Keratinocyte (primary cell): ENCODE measurements around the gene ZNF628. TPM values are rescaled to one million over a fixed set of nuclear protein-coding genes. Genes with fewer than 3 reads are reported as not detected.

ENCODE experiments used
- DNase-seq: peaks from one replicate; pipeline ENCODE4 v3.0.0-alpha.2; 2011; ENCODE audit warnings: low read depth, missing footprints, low spot score
- FAIRE-seq: peaks from 2 replicates; lab custom pipeline; 2011; peaks lifted over from hg19 to GRCh38; lab: Jason Lieb, UNC
- H2AFZ ChIP-seq: 2 replicates; pipeline ENCODE4 v1.6.0; 2012; ENCODE audit warnings: low read length, control low read depth, inconsistent platforms; ENCODE audit not compliant: control insufficient read depth
- H3K27ac ChIP-seq: 2 replicates; pipeline ENCODE4 v1.5.1; 2011; ENCODE audit warnings: low read length; ENCODE audit not compliant: control insufficient read depth, insufficient read depth
- H3K27me3 ChIP-seq: 3 replicates; pipeline ENCODE4 v1.6.0; 2011; ENCODE audit warnings: low read length; ENCODE audit not compliant: control insufficient read depth, insufficient read depth; ENCODE audit errors: extremely low read depth
- H3K36me3 ChIP-seq, 2 experiments: 2 replicates in 1 of 2; 3 replicates in 1 of 2; pipeline ENCODE4 v1.5.1; 2011; ENCODE audit warnings: low read length in 2 of 2, mild to moderate bottlenecking in 1 of 2; ENCODE audit not compliant: control insufficient read depth in 2 of 2, insufficient read depth in 2 of 2; ENCODE audit errors: extremely low read depth in 1 of 2
- H3K4me1 ChIP-seq: 3 replicates; pipeline ENCODE4 v1.5.1; 2011; ENCODE audit warnings: low read length; ENCODE audit not compliant: control insufficient read depth, insufficient read depth; ENCODE audit errors: extremely low read depth
- H3K4me2 ChIP-seq: 3 replicates; pipeline ENCODE4 v1.6.0; 2011; ENCODE audit warnings: low read depth, low read length; ENCODE audit not compliant: control insufficient read depth, insufficient read depth; ENCODE audit errors: extremely low read depth
- H3K4me3 ChIP-seq, 3 experiments: fragments of 200-600 bp in 1 of 3; sonication (generic) in 1 of 3; 2 replicates in 2 of 3; 3 replicates in 1 of 3; pipeline ENCODE4 v1.5.1; 2011 to 2016; ENCODE audit warnings: low read length in 3 of 3, mild to moderate bottlenecking in 3 of 3, control low read depth in 2 of 3, inconsistent platforms in 1 of 3, low read depth in 1 of 3, mixed read lengths in 1 of 3, mixed run types in 1 of 3, moderate library complexity in 1 of 3; ENCODE audit not compliant: control insufficient read depth in 2 of 3, insufficient read depth in 2 of 3; ENCODE audit errors: extremely low read depth in 1 of 3
- H3K79me2 ChIP-seq: 2 replicates; pipeline ENCODE4 v1.6.0; 2012; ENCODE audit warnings: low read length; ENCODE audit not compliant: control insufficient read depth, insufficient read depth
- H3K9ac ChIP-seq: 3 replicates; pipeline ENCODE4 v1.6.0; 2011; ENCODE audit warnings: low read length; ENCODE audit not compliant: control insufficient read depth, insufficient read depth; ENCODE audit errors: extremely low read depth
- H3K9me1 ChIP-seq: 3 replicates; pipeline ENCODE4 v1.6.0; 2011; ENCODE audit warnings: low read length; ENCODE audit not compliant: control insufficient read depth, insufficient read depth; ENCODE audit errors: extremely low read depth
- H3K9me3 ChIP-seq: 2 replicates; pipeline ENCODE4 v1.5.1; 2012; ENCODE audit warnings: low read depth, low read length; ENCODE audit not compliant: control insufficient read depth
- H4K20me1 ChIP-seq: 3 replicates; pipeline ENCODE4 v1.6.0; 2011; ENCODE audit warnings: low read length; ENCODE audit not compliant: control insufficient read depth, insufficient read depth; ENCODE audit errors: extremely low read depth
- EZH2 ChIP-seq: IDR thresholded peaks from one replicate; pipeline ENCODE4 v1.6.1; 2012; ENCODE audit warnings: inconsistent platforms, mild to moderate bottlenecking, low read length, moderate library complexity
- dilution Hi-C: fragments of 300-500 bp; cut with MboI; formaldehyde crosslinking; loops from one replicate; pipeline ENCODE4 v1.7.0; 2020; ENCODE audit warnings: low sequenced_read_pairs; ENCODE audit not compliant: extremely low pct_ligation_motif_present
- polyA plus RNA-seq, 5 experiments: library from polyadenylated mRNA; depleted of rRNA in 3 of 5; stranded (reverse) in 3 of 5; stranded (forward) in 1 of 5; unstranded in 1 of 5; fragments of >200 nt; gene quantifications; 1 replicate in 1 of 5; 2 replicates in 3 of 5; 3 replicates in 1 of 5; pipeline versions ENCODE4 v1.2.1 to v1.2.3, GENCODE V29; 2011 to 2012; ENCODE audit warnings: missing spikeins in 2 of 5, low read depth in 1 of 5, low replicate concordance in 1 of 5
- TF ChIP-seq, protein P1 (sequence below), 3 experiments: IDR thresholded peaks in 1 of 3; conservative IDR thresholded peaks in 1 of 3; optimal IDR thresholded peaks in 1 of 3; 2 replicates in 2 of 3; 3 replicates in 1 of 3; pipeline versions ENCODE3 to v1.5.1; 2011; ENCODE audit warnings: low read length in 3 of 3, mild to moderate bottlenecking in 3 of 3, moderate library complexity in 2 of 3, control low read depth in 1 of 3, inconsistent platforms in 1 of 3; ENCODE audit not compliant: insufficient read depth in 2 of 3; ENCODE audit errors: extremely low read depth in 1 of 3

Gene ZNF628
- polyA plus RNA-seq, 1 donor (not counting 4 experiments of a cell fraction or from before 2014, with no cell fraction given) = 0.22 TPM

DNA sequence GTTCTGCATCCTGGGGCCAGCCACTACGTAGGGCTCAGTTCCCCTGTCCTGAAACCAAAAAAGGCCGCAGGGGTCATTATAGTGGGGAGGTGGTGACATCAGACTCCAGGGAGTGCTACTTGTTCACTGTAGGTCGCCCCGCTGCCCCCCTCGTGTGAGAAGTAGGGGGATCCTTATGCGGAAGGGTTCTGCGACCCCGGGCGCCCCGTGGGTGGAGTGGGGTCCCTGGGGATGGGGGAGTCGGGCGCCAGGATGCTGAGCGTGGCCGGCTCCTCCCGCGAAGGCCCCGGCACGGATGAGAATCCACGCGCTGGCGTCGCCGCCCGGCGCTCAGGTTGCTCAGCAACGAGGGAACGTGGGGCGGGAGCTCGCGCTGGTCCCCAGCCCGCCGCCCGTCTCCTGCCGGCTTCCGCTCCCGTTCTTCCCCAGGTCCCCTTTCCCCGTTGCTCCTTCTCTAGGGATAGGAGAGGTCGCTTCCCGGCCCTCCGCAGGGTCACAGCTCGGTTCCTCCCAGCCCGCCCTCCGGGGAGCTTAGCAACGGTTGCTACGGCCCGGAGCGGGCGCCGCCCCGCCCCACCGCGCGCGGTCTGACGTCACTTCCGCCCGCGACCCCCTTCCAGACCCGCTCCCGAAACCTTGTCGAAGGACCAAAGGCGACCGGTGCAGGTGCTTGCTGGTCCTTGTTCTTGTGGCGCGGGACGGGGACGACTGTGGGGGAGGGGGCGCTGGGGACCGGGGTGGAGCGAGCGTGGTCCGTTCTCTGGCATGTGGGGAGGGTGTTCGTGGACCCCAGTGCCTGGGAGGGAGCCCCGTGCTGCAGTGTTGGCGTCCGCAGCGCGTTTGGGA lies 8.4 kb downstream of the ZNF628 start, which contains the start of gene NAT14:
NAT14 (plus strand) TSS at position 596 of the 846 bp plus-strand sequence. CDS start 521 bp downstream, outside the sequence.
- Histone ChIP-seq H3K4me3 (peak within 1 kb of the TSS; percentile 60 to 76 (median 74)), H3K79me2 (no peaks in the 10 kb centered on the region), H4K20me1 (no peaks in the 10 kb centered on the region), H2AFZ (peak within 1 kb of the TSS; percentile 78), H3K4me1 (peaks cover 27% of the 10 kb centered on the region), H3K27me3 (no peaks in the 10 kb centered on the region), H3K9ac (peak within 1 kb of the TSS; percentile 76), H3K9me3 (no peaks in the 10 kb centered on the region), H3K27ac (peak within 1 kb of the TSS; percentile 53), H3K9me1 (peaks cover 3% of the 10 kb centered on the region), H3K4me2 (peak within 1 kb of the TSS; percentile 85), H3K36me3 (peaks cover 0 to 5% of the 10 kb centered on the region in 2 experiments)
- TF ChIP-seq, protein P1, sequence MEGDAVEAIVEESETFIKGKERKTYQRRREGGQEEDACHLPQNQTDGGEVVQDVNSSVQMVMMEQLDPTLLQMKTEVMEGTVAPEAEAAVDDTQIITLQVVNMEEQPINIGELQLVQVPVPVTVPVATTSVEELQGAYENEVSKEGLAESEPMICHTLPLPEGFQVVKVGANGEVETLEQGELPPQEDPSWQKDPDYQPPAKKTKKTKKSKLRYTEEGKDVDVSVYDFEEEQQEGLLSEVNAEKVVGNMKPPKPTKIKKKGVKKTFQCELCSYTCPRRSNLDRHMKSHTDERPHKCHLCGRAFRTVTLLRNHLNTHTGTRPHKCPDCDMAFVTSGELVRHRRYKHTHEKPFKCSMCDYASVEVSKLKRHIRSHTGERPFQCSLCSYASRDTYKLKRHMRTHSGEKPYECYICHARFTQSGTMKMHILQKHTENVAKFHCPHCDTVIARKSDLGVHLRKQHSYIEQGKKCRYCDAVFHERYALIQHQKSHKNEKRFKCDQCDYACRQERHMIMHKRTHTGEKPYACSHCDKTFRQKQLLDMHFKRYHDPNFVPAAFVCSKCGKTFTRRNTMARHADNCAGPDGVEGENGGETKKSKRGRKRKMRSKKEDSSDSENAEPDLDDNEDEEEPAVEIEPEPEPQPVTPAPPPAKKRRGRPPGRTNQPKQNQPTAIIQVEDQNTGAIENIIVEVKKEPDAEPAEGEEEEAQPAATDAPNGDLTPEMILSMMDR (optimal IDR thresholded peaks at IDR 0.05 in 1 of 3, IDR thresholded peaks at IDR 0.05 in 1 of 3, conservative IDR thresholded peaks at IDR 0.05 in 1 of 3; ENCODE audit: extremely low read depth in 1 of 3, insufficient read depth in 2 of 3, low read length in 3 of 3) = no peak
- TF ChIP-seq EZH2 = no peak
- FAIRE-seq = no peak
- DNase-seq = no peak
- dilution Hi-C loops = no loop called here

DNA sequence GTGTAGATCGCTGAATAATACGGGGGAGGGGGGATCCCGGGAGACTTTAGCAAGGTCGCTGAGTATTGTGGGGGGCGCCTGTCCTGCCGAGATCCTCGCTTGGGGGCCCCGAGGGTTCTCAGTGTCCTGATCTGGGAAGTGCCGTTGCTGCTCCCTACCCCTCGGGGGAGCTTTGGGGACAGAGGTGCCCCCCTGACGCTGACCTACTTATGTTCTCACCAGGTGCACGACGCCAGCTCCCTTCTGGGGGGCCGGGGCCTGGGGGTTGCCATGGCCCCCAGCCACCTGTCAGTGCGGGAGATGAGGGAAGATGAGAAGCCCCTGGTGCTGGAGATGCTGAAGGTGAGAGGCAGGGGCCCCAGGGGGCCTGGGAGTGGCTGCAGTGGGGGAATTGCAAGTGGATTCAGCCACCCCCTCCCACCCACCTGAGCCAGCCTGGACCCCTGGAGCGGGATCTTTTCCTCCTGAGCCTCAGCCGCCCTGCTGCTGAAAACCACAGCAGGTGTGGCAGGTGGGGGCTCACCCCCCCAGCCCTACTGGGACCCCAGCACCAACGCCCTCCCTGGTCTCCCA lies 9.1 kb downstream of the ZNF628 start:
- no peak for TF ChIP-seq EZH2
- TF ChIP-seq, protein P1 (optimal IDR thresholded peaks at IDR 0.05 in 1 of 3, IDR thresholded peaks at IDR 0.05 in 1 of 3, conservative IDR thresholded peaks at IDR 0.05 in 1 of 3; ENCODE audit: extremely low read depth in 1 of 3, insufficient read depth in 2 of 3, low read length in 3 of 3) = no peak
- Histone ChIP-seq H3K36me3 (peaks cover 0 to 5% of the 10 kb centered on the region in 2 experiments), H3K27ac (peak overlapping the region; percentile 53), H2AFZ (peak overlapping the region; percentile 33), H3K9me3 (no peaks in the 10 kb centered on the region), H3K27me3 (peaks cover under 1% of the 10 kb centered on the region), H3K4me1 (peaks cover 27% of the 10 kb centered on the region), H4K20me1 (no peaks in the 10 kb centered on the region), H3K9me1 (peaks cover 3% of the 10 kb centered on the region), H3K9ac (peak overlapping the region; percentile 76), H3K4me3 (peak overlapping the region; percentile 60 to 76 (median 74)), H3K79me2 (no peaks in the 10 kb centered on the region), H3K4me2 (peak overlapping the region; percentile 85)
- DNase-seq = no peak
- dilution Hi-C loops = no loop called here
- no peak for FAIRE-seq
